IPS-15b (cell line): ENCODE measurements around the gene PKN2.
"Not testable (repeated sequence)": the region's sequence is repeated elsewhere in the genome, so short reads cannot be mapped to it uniquely, and the experiment has no call there.

Experiments used
- H3K27me3 ChIP-seq: one replicate; pipeline ENCODE4 v1.6.1; 2013; ENCODE audit warnings: low read length; ENCODE audit not compliant: control insufficient read depth, insufficient read depth
- H3K36me3 ChIP-seq: one replicate; pipeline ENCODE4 v1.6.1; 2013; ENCODE audit warnings: low read length; ENCODE audit not compliant: control insufficient read depth, insufficient read depth
- H3K4me1 ChIP-seq: one replicate; pipeline ENCODE4 v1.6.1; 2013; ENCODE audit warnings: mild to moderate bottlenecking, low read length; ENCODE audit not compliant: control insufficient read depth, insufficient read depth
- H3K4me3 ChIP-seq: one replicate; pipeline ENCODE4 v1.5.1; 2013; ENCODE audit warnings: low read depth, low read length
- H3K9ac ChIP-seq: one replicate; pipeline ENCODE4 v1.6.1; 2013; ENCODE audit warnings: low read depth, mild to moderate bottlenecking, low read length
- H3K9me3 ChIP-seq: one replicate; pipeline ENCODE4 v1.6.1; 2013; ENCODE audit warnings: mild to moderate bottlenecking, low read length; ENCODE audit not compliant: control insufficient read depth, insufficient read depth

PKN2 gene

DNA sequence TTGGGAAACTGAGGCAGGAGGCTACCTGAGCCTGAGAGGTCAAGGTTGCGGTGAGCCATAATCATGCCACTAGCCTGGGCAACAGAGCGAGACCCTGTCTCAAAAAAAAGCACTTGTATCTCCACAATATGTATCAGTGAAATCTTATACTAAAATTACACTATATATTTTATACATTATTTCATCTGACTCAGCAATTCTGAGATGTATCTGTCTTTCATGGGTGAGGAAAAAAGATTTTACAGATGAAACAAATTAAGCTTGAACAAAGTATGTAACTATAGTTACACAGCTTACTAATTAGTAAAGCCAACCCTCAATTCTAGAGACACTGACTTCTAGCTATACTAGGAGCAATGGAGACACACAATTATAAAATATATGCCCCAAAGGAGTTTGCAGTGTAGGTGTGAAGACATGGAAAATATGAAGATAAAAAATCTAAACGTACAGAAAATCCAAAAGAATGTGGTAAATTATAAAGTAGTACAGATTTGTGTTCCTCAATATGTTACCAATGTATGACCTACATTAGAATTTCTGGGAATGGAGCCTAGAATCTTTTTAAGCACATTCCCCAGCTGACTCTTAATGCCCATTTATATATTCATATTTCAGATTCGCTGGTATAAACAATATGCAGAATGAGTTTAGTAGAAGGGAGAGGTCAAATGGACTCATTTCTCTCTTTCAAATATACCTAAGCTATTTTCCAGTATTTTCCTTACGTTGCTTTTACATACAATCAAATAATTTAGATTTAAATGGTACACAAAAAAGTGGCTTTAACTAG lies 192.7 kb downstream of the PKN2 start:
- Histone ChIP-seq H3K4me3 (no peak overlapping the region), H3K27me3 (no peaks in the 10 kb centered on the region), H3K36me3 (no peaks in the 10 kb centered on the region), H3K9ac (no peak overlapping the region), H3K9me3 (no peaks in the 10 kb centered on the region), H3K4me1 (no peaks in the 10 kb centered on the region)

DNA sequence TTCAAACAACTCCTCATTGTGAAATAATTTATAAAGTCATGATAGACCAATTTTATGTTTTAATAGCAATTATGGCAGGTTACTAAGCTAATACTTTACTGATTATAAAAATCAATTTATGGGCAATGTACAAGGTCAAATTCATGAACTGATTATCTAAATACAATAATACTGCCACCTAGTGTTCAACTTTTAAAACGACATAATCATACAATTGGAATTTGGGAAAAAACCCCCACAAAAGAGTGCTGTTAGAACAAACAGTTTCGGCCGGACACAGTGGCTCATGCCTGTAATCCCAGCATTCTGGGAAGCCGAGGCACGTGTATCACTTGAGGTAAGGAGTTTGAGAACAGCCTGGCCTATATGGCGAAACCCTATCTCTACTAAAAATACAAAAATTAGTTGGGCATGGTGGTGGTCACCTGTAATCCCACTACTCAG lies 193.3 kb downstream of the PKN2 start:
- H3K36me3 ChIP-seq = no peaks in the 10 kb centered on the region
- H3K9ac ChIP-seq = no peak overlapping the region
- no peak overlapping the region for H3K4me3 ChIP-seq
- H3K9me3 ChIP-seq = no peaks in the 10 kb centered on the region
- no peaks in the 10 kb centered on the region for H3K4me1 ChIP-seq
- H3K27me3 ChIP-seq = no peaks in the 10 kb centered on the region

DNA sequence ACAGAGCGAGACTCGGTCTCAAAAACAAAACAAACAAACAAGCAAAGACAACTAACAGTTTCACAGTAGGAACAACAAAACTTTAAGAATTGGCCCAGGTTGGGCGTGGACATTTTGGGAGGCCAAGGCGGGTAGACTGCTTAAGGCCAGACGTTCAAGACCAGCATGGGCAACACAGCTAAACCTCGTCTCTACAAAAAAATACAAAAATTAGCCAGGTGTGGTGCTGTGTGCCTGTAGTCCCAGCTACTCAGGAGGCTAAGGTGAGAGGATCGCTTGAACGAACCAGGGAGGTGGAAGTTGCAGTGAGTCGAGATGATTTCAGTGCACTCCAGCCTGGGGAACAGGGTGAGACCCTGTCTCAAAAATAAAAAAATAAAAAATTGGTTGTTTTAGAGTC lies 193.8 kb downstream of the PKN2 start:
- Histone ChIP-seq H3K27me3 (no peaks in the 10 kb centered on the region), H3K36me3 (no peaks in the 10 kb centered on the region), H3K4me3 (no peak overlapping the region), H3K9me3 (no peaks in the 10 kb centered on the region), H3K9ac (no peak overlapping the region), H3K4me1 (no peaks in the 10 kb centered on the region)

DNA sequence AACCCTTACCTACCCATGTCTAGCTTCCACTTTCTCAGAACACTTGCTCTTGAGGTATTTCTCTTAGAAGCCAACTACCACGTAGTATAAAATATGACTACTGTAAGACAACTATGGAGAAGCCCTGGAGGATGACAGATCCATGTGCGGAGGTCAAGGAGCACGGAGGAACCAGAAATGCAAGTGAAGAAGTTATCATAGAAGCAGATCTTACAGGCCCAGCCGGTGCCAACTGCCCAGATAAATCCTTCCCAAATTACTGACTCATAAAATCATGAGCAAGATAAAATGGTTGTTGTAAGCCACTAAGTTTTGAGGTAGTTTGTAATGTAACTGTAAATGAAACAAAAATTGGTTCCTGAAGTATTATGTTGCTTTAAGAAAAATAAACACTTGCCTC lies 194.7 kb downstream of the PKN2 start:
- H3K9ac ChIP-seq = no peak overlapping the region
- no peaks in the 10 kb centered on the region for H3K4me1 ChIP-seq
- H3K4me3 ChIP-seq = no peak overlapping the region
- H3K27me3 ChIP-seq = no peaks in the 10 kb centered on the region
- no peaks in the 10 kb centered on the region for H3K36me3 ChIP-seq
- H3K9me3 ChIP-seq = no peaks in the 10 kb centered on the region

DNA sequence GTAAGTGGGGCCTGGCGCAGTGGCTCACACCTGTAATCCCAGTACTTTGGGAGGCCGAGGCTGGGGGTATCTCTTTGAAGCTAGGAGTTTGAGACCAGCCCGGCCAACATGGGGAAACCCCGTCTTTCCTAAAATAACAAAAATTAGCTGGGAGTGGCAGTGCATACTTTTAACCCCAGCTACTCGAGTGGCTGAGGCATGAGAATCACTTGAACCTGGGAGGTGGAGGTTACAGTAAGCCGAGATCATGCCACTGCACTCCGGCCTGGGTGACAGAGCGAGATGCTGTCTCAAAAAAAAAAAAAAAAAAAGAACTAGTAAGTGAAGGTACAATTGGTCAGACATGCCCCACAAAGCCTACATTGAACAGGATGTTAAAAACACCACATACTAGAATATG lies 196.6 kb downstream of the PKN2 start:
- H3K36me3 ChIP-seq = not testable (repeated sequence)

DNA sequence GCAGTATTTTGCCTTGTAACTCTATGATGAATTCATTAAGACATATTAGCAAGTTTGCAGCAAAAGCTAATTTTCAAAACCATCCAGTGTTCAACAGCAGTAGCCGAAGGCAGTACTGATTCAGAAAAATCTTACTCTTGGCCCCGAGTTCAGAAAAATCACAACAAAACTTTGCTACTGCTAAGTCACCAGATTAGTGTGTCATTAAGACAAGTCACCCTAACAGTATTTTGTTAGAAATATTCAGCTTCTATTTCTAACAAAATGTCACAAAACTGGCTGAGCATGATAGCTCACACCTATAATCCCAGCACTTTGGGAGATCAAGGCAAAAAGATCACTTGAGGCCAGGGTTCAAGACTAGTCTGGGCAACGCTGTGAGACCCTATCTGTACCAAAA lies 199.1 kb downstream of the PKN2 start:
- no peak overlapping the region for H3K4me3 ChIP-seq
- H3K4me1 ChIP-seq = no peaks in the 10 kb centered on the region
- H3K36me3 ChIP-seq = no peaks in the 10 kb centered on the region
- H3K27me3 ChIP-seq = no peaks in the 10 kb centered on the region
- no peak overlapping the region for H3K9ac ChIP-seq
- no peaks in the 10 kb centered on the region for H3K9me3 ChIP-seq

More for the DNA sequence above, 196.6 kb downstream of the PKN2 start:
- not testable (repeated sequence) for H3K4me3 ChIP-seq, H3K4me1 ChIP-seq, H3K9ac ChIP-seq, H3K9me3 ChIP-seq, H3K27me3 ChIP-seq
